ENCODE data around the gene PRRG4.
A peak's percentile ranks its signal among the peaks of the same experiment; 100 is the strongest.
"Not testable (repeated sequence)": the region's sequence is repeated elsewhere in the genome, so short reads cannot be mapped to it uniquely, and the experiment has no call there.

Gene PRRG4

DNA sequence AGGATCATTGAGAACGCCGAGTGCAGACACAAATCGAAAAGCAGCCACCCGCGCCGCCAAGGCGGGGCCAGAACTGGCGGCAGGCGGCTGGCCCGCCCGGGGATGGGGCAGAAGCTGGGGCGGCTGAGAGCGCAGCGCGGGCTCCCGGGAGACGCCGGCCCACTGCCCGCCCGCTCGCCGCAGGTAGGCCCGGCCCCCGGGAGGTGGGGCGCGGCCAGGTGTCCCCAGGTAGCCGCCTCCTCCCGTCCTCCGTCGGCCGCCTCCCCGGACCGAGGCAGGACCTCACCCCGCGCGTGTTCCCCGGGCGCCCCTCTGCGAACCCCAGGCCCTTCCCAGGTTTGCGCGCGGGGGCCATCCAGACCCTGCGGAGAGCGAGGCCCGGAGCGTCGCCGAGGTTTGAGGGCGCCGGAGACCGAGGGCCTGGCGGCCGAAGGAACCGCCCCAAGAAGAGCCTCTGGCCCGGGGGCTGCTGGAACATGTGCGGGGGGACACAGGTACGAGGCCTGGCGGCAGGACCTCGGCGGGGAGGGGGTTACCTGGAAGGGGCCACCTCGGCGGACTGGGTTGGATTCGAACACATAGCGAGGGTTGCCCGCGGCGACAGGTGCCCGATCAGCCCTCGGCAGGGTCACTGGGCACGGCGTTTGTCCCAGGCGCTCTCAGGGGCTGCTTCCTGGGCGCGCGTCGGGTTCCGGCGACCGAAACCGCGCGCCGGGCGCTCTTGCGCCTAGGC is at the start of gene PRRG4:
Gene PRRG4, plus strand, starts transcription at position 248 of the 733 bp plus-strand sequence. CDS start 603 bp downstream, outside the sequence.
- DNase-seq = peak in 1 of 2 donors; percentile 5

DNA sequence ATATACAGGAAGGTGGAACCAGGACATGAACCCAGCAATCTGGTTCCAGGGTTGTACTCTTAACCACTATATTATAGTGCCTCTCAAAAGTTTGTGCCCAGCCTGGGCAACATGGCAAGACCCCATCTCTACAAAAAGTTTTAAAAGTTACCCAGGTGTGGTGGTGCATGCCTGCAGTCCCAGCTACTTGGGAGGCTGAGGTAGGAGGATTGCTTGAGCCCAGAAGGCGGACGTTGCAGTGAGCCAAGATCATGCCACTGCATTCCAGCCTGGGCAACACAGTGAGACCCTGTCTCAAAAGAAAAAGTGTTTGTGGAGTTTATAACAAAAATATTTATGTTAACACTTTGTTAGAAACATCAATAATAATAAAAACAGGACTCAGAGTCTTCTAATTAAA is 48.9 kb upstream of the PRRG4 start:
- not testable (repeated sequence) for DNase-seq

DNA sequence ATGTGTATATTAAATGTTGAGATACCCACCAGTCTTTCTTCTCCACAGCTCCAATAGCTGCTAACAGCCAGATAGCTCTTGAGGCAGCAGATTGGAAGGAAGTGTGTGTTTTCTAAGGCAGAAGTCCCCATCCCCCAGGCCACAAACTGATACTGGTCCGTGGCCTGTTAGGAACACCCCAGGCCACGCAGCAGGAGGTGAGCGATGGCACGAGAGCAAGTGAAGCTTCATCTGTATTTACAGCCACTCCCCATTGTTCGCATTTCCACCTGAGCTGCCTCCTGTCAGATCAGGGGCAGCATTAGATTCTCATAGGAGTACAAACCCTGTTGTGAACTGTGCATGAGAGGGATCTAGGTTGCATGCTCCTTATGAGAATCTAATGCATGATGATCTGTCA is 48.0 kb upstream of the PRRG4 start:
- DNase-seq = no peak

DNA sequence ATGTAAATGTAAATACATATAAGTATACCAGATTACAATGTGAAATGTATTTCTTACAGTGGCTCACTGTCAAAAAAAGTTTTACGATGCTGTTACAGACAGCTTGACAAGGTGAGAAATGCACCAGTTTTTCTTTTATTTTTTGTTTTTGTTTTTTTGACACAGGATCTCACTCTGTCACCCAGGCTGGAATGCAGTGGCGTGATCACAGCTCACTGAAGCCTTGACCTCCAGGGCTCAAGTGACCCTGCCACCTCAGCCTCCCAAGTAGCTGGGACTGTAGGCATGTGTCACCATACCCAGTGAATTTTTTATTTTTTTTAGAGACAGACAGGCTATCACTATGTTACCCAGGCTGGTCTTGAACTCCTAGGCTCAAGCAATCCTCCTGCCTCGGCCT is 44.5 kb upstream of the PRRG4 start:
- DNase-seq = no peak

DNA sequence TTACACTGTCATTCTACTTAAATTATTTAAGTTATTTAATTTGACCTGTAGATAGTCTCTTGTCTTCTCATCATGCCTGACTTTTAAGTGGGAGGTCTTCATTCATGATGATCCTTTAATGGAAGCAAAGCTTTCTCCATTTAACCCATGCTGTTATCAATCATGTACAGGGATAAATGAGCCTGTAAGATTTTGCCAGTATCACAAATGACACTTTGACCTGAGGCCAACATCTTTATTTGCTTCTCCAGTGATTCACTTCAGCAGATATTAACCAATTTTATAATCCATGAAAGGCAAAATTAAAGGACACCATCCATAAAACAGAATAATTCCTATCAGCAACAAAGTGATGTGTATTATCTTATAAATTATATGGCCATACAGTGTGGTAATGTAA is 42.9 kb upstream of the PRRG4 start:
- DNase-seq = no peak

DNA sequence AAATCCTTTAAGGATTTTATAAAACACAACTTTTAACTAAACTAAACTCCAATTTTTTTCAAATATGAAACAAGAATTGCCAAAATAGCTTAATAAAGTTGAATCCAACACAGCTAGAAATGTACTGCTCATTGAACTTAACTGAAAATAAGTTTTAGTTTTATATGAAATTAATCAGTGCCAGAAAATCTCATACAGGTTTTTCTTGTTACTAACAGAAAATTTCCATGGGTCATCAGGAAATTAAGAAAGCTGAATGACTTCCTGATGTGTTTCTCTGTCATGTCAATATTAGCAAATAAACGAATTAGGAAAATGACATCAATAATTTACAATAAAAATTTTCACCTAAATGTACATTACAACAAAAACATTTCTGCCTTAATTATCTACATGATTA is 38.8 kb upstream of the PRRG4 start:
- no peak for DNase-seq

DNA sequence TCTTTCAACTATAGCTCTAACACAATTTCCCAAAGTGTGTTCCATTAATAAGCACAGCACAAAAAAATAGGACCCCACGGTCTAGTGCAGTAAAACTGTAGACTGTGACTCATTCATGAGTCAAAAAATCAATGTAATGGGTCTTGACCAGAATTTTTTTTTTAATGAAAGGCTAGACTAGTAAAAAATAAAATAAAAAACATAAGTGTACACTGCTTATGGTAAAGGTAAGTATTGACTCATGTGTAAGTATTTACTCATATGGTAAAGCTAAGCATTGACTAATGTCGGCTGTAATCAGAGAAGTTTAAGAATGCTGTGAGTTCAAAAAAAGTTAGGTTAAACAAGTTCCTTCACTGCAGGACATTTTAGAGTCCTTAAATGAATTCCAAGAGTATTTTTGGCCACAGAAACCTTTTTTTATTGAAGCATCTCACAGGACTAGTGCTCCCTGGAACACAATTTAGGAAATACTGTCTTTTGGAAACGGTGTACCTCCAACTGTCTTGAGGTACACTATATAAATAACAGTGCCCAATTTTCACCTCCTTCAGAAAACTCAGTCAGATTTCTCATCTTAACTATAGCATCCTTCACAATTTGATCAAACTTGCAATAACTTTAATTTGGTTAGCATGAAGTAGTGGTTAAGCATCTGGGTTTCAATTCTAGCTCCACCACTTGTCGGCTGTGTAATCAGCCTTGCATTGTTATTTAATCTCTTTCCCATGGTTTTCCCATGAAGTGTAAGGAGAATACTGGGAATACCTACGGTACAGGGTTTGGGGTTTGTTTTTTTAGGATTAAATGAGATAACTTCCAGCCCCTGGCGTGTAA is 37.4 kb upstream of the PRRG4 start:
- no peak for DNase-seq

DNA sequence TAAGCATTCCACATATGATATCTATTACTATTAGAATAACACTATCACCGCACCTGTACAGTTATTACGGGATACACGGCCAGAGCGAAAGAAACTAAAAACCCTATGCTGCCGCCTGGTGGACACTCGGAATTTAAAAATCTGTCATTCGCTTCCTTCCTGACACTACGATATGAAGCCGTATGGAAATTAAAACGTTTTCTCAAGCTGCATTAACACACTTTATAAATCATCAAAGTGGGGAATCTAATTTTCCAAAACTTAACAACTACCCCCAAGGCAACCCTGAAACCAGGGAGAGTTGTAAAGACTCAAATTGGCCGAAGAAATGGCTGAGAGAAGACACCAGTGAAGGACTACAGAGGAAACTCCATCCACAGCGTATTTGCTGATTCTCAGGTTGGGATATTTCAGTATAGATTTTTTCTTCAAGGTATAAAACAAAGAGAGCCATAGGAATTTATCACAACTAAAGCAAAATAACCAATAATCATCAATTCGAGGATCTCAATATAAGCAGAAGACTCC is 36.7 kb upstream of the PRRG4 start:
- DNase-seq = peak; percentile 48 to 68

DNA sequence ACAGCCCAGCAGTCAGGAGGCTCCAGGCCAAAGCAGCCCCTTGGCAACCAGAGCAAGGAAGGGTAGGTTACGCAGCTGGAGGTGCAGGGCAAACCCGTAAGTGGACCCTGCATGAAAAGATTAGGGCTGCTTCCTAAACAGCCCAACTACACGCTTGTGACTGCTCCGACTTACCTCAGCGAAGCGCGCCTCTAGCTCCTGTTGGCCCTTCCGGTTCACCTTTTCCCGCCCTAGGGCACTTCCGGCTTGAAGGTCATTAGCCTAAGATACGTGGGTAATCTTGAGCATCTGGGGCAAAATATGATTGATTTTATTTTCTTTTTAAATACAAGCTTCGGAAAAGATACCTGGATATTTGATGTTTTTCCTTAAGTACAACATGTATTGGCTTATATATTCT is 35.3 kb upstream of the PRRG4 start, which contains the start of gene CCDC73:
Gene CCDC73, minus strand, starts transcription at position 224 of the 400 bp plus-strand sequence. CDS start 34,419 bp downstream, outside the sequence.
- no peak for DNase-seq

DNA sequence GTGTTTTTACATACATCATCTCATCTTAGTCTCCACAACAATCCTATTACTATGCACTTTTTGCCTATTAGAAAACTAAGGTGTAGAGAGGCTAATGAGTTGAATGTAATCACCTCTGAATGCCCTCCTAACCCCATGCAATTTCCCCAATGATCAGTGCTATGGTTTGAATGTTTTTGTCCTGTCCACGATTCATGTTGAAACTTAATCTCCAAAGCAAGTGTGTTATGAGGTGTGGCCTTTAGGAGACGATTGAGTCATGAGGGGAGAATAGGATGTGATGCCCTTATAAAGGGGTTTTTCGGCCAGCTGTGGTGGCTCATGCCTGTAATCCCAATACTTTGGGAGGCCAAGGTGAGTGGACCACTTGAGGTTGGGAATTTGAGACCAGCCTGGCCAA is 33.3 kb upstream of the PRRG4 start:
- DNase-seq = no peak

DNA sequence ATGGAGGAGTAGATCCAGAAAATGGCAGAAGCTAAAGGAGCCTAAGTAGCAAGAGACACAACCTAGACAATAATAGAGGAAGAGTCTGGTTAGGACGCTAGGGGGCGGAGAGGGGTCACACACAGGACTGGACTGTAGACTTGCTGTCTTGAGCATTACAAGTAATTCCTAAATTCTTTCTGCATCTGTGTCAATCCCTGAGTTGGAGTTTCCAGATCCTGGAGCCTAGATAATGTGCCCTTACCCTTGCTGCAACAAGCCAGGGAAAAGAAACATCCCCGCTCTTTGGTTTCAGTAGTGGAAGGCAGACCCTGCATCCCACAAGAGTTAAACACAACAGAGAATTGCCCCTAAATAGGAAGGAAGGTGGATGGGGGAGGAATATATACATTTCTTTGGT is 20.4 kb upstream of the PRRG4 start:
- peak; percentile 22 to 35 for DNase-seq

DNA sequence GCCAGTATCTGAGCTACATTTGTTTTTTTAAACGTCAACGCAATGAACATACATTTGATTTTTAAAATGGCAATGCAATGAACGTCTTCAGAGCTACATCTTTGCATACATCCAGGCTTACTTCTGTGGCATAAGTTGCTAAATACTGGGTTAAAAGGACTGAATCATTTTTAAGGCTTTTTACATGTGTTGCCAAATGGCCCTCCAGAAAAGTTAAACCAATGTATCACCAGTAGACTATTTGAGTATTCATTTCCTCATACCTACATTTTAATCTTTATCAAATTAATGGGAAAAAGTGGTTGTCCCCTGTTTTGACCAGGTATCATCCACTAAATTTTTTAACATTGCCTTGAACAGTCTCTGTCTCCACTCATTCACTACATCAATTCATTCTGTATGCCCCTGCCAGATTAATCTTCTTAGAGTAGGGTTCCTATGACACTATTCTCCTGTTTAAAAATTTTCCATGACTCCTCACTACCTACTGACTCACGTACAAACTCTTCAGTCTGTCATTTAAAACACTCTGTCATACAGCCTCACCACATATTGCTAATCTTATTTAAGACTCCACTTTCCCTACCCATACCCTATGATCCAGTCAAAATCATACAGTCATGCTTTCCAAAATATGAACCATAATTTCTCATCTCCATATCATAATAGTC is 12.4 kb upstream of the PRRG4 start:
- DNase-seq = no peak

DNA sequence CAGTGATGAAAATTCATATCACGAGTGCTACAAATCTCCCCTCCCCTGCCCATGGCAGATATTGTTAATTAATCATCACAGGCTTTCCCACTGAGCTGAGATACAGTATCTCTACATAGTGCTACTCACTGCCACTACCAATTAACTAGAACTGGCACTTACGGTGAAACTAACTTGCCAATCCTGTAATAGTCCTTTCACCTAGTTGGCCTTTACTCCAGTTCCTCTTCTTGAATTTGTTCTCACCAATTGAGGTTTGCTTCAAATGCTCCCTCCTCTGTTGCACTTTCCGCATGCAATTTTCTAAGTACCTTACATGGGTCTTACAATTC is 11.9 kb upstream of the PRRG4 start:
- DNase-seq = no peak

DNA sequence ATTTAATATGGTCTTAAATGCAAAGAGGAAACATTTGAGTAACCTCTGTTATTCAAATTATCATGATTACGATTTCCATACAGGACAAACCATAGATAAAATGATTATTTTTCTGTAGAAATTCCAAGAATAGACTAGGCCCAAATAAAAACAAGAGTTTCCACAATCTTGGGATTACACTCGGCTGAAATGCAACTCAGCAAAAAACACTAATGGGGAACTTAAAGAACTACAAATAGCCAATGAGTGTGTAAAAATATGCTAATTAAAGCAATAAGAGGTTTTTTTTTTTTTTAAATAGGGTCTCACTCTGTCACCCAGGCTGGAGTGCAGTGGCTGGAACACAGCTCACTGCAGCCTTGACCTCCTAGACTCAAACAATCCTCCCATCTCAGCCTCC is 10.5 kb upstream of the PRRG4 start:
- no peak for DNase-seq

DNA sequence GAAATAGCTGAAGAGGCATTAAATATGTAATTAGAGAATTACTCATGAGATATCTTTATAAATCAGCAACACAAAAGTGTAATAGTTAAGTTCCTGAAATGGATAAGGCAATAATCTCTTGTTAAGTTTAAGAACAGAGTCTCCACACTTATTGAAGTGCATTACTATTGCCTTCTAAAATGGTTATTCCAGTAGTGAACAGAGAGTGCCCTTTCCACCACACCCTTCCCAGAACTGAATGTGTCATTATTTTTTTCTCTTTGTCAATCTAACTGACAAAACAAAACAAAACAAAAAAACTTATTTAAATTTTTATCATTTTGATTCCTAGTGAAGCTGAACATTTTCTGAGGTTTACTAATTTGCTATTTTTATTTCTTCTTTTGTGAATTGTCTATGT is 9.2 kb upstream of the PRRG4 start:
- DNase-seq = no peak

DNA sequence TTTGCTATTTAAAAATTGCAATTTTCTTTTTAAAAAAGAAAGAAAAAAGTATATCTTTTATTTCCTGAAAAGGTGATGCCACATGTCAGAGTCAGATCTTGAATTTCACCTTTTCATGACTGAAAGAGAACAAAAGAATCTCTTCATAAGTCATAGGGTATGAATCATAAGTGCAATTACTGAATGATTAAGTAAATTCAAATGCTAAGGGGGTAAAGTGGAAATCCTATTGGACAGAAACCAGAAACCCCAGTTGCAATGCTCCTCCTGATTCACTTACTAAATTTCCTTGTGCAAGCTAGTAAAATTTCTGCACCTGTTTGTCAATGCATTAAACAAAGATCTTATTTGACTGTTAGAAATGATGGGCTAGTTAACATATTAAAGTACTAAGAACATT is 8.2 kb upstream of the PRRG4 start:
- DNase-seq = no peak

DNA sequence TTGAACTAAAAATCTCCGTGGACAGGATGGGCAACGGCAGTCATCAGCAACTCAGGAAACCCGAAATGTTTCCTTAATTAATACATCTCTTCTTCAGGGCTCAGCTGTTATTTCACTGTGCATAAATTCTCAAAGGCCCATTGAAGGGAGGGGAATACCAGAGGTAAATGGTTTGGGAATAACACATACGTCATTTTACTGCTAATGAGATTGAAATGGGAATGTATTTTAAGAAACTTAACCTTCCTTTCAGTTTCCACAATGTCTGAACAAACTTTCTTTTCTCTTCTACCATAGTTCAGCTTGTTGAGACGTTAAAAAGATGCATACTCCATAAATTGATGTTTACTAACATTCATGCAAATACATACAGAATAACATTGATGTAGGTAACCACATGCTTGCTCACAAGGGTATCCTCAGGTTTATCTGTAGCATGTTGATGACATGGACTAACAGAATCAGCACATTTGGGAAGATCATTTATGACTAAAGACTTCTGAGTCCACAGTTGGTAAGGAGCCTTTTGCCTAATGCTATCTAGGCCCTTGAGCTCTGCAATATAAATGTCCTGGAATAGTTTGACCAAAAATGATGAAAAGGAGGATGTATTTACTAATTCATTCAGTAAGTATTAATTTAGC is 7.7 kb upstream of the PRRG4 start:
- no peak for DNase-seq

DNA sequence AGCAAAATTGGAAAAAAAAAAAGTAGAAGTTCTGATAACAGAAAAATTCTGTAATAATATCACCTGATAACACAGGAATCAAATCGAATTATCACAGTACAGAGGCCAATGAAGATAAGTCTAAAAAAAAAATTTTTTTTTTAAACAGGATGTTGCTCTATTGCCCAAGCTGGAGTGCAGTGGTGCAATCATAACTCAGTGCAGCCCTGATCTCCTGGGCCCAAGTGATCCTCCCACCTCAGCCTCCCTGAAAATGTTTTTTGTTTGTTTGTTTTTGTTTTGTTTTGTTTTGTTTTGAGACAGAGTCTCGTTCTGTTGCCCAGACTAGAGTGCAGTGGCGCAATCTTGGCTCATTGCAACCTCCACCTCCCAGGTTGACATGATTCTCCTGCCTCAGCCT is 6.1 kb upstream of the PRRG4 start:
- not testable (repeated sequence) for DNase-seq

DNA sequence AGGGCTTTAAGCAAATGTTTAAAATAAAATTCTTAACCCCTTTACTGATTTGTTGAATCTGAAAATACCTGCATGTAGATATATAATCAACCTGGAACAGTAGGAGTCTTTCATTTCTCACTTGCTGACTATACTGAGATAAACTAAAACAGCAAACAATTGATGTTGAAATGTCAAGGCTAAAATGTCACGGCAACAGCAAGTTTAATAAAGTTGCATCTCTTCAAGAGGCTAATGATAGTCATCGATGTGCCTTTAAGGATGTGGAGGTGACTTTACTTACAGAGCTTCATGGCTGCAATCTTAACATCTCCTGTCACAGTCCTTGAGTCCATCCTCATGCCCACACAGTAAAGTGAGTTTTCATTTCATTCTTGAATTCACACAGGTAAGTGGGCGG is 3.6 kb upstream of the PRRG4 start:
- DNase-seq = no peak

DNA sequence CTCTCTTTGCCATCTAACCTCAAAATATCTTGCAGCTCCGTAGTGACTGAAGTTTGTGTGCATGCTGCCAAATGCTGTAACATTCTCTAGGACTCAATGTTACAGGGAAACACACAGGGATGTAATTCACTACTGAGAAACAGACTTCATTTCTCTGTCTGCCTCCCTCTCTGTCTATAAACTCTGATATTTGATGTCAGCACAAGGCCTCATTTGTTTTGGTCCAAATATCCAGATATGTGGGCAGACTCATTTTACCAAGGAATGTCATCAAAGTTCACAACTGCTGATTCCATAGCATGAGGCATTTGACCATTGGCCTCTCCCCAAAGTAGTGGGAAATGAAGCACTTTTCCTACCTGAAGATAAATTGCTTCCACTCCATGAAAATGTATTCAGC is 2.5 kb upstream of the PRRG4 start:
- no peak for DNase-seq

DNA sequence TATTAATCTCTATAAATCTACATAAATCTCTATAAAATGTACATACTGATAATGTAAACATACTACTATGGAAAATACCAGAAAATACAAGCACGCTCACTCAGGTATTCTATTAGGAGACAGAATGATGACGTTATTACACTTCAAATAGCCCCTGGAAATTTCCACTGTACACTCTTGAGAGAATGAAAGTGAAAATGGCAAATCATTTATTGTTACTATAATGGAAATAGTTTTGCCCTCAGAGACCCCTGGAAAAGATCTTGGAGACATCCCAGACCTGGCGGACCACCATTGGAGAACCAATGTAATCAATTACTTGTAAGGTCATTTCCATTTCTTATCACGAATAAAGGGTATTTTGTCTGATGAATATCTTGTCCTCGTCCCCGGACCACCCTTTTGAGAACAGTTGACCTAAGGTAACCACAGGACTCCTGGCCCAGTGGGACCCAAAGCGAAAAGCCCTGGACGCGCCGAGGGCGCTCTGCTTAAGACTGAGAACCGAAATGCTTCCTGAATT is 509 bp upstream of the PRRG4 start:
- DNase-seq = no peak

DNA sequence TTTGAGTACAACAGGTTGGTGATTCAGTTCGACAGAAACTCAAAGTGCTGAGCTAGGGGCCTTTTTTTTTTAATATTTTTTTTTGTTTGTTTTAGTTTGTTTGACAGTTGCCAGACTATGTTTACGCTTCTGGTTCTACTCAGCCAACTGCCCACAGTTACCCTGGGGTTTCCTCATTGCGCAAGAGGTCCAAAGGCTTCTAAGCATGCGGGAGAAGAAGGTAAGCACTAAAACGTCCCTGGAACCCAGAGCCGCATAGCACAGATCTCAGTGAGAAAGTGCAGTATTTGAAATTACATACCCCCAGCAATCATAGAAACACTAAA is 649 bp downstream of the PRRG4 start:
- no peak for DNase-seq

DNA sequence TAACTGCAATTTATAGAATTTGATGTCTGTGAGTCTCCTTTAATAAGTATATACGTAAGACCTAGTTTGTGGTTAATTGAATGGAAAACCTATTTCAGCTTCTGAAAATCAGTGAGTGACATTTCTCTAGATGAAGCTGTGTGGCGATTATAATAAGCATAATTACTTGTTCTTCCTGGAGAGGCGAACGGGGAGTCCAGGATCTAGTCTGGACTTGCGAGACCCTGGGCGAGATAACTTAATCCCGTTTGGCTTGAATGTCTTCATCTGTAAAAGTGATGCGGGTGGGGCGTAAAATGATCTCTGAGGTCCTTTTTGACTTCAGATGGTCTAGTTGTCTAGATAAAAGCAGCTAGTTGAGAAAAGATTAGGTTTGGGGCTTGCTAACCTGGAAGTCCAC is 1.1 kb downstream of the PRRG4 start:
- DNase-seq = no peak

Measured in activated CD4-positive, alpha-beta T cell treated with anti-CD3 and anti-CD28 coated beads for 4 hours (primary cell).